Sigmoid colon (tissue), 7 donors: Measurements from ENCODE around the gene NPHP1. TPM values are rescaled to one million over a fixed set of nuclear protein-coding genes. Genes with fewer than 3 reads are reported as not detected.
"Not testable (repeated sequence)": the region's sequence is repeated elsewhere in the genome, so short reads cannot be mapped to it uniquely, and the experiment has no call there.

Experiments used
- DNase-seq: peaks from one replicate; pipeline ENCODE4 v3.0.0-alpha.2; 2019
- H3K27ac ChIP-seq, 4 donors: fragments of 200-600 bp; sonication (generic); one replicate each; pipeline ENCODE4 v1.5.1; 2016 to 2019; ENCODE audit warnings: mild to moderate bottlenecking in 1 of 4
- H3K27me3 ChIP-seq, 3 donors: fragments of 200-600 bp; sonication (generic); one replicate each; pipeline ENCODE4 v1.5.1; 2019; ENCODE audit warnings: mild to moderate bottlenecking in 1 of 3
- H3K36me3 ChIP-seq, 4 donors: fragments of 200-600 bp; sonication (generic); one replicate each; pipeline ENCODE4 v1.5.1; 2016 to 2019
- H3K4me1 ChIP-seq, 4 donors: fragments of 200-600 bp; sonication (generic); one replicate each; pipeline ENCODE4 v1.5.1; 2017 to 2019
- H3K4me3 ChIP-seq, 4 donors: fragments of 200-600 bp; sonication (generic); one replicate each; pipeline ENCODE4 v1.5.1; 2017 to 2019; ENCODE audit warnings: mild to moderate bottlenecking in 2 of 4, moderate library complexity in 1 of 4
- H3K9me3 ChIP-seq, 4 donors: fragments of 200-600 bp in 3 of 4; sonication (generic) in 3 of 4; one replicate each; pipeline versions ENCODE4 v1.5.1 to v1.6.1; 2013 to 2019
- CTCF ChIP-seq, 4 experiments: fragments of 450-650 bp in 3 of 4; fragments of 200-600 bp in 1 of 4; IDR thresholded peaks; one replicate each; pipeline ENCODE4 v1.5.1; 2016 to 2019; ENCODE audit warnings: antibody characterized with exemption in 4 of 4, mild to moderate bottlenecking in 3 of 4, moderate library complexity in 2 of 4
- EP300 ChIP-seq, 4 donors: sonication (generic); formaldehyde crosslinking; IDR thresholded peaks; one replicate each; pipeline ENCODE4 v1.6.1; 2017; ENCODE audit warnings: antibody characterized with exemption in 4 of 4
- POLR2A ChIP-seq, 2 donors: fragments of 450-650 bp; IDR thresholded peaks; one replicate each; pipeline ENCODE4 v1.6.1; 2016; ENCODE audit warnings: antibody characterized with exemption in 2 of 2, mild to moderate bottlenecking in 2 of 2, moderate library complexity in 2 of 2
- POLR2AphosphoS5 ChIP-seq, 4 donors: sonication (generic); formaldehyde crosslinking; IDR thresholded peaks; one replicate each; pipeline ENCODE4 v1.6.1; 2017; ENCODE audit warnings: antibody characterized with exemption in 4 of 4
- WGBS, 2 donors: extraction: QIAGEN DNeasy Blood & Tissue Kit; methylation state at CpG; one replicate each; pipeline ENCODE4 v1.1.7; 2013; 5-methylcytosine and 5-hydroxymethylcytosine counted together
- intact Hi-C: fragments of 100-400 bp; cut with DNase I; formaldehyde crosslinking; loops from one replicate; pipeline ENCODE4 v1.15.1; 2023
- polyA plus RNA-seq, 3 donors: library from polyadenylated mRNA; stranded (reverse); fragments of 200-250 nt; gene quantifications; one replicate each; pipeline ENCODE4 v1.2.3, GENCODE V29; 2013
- total RNA-seq, 4 donors: library from RNA; depleted of rRNA; stranded (reverse); fragments of >200 nt; gene quantifications; one replicate each; pipeline ENCODE4 v1.1.0, GENCODE V29; 2016
- donor health status: healthy with polysubstance abuse.
- donor health status: Bipolar disorder and iron deficiency.
- donor health status: healthy.

The NPHP1 gene
- total and polyA plus RNA-seq, 7 donors, result 0.60 to 12.5 (median 6.1) TPM

GRCh38 chr2:110221938-110222337 lies 17.1 kb upstream of the NPHP1 start:
- TF ChIP-seq POLR2AphosphoS5 (IDR thresholded peaks at IDR 0.05) (no peak), EP300 (IDR thresholded peaks at IDR 0.05) (no peak), CTCF (IDR thresholded peaks at IDR 0.05) (no peak), POLR2A (IDR thresholded peaks at IDR 0.05) (no peak)
- peaks cover 0 to 17% (median 7%) of the 10 kb centered on the region in 3 donors for H3K27me3 ChIP-seq
- no peak overlapping the region for H3K27ac ChIP-seq
- DNase-seq, result no peak
- 53 to 65% methylated on average over 4 of the region's 4 CpGs for WGBS, 2 donors
- no peaks in the 10 kb centered on the region for H3K36me3 ChIP-seq
- H3K4me1 ChIP-seq, result no peaks in the 10 kb centered on the region
- no peak overlapping the region for H3K4me3 ChIP-seq
- no peaks in the 10 kb centered on the region for H3K9me3 ChIP-seq
- intact Hi-C loops, result no loop called here

- intact Hi-C loops, result no loop called here
- peaks cover 0 to 12% (median 2%) of the 10 kb centered on the region in 3 donors for H3K27me3 ChIP-seq
- no peak for DNase-seq
- no peaks in the 10 kb centered on the region for H3K9me3 ChIP-seq
- H3K4me3 ChIP-seq, result no peak overlapping the region
- TF ChIP-seq POLR2AphosphoS5 (IDR thresholded peaks at IDR 0.05) (no peak), EP300 (IDR thresholded peaks at IDR 0.05) (no peak), POLR2A (IDR thresholded peaks at IDR 0.05) (no peak), CTCF (IDR thresholded peaks at IDR 0.05) (no peak)
- no peak overlapping the region for H3K27ac ChIP-seq
- H3K36me3 ChIP-seq, result no peaks in the 10 kb centered on the region
- WGBS, 2 donors, result 83 to 84% methylated on average over 2 of the region's 2 CpGs
- H3K4me1 ChIP-seq, result no peaks in the 10 kb centered on the region
These were observed 15.4 kb upstream of the NPHP1 start for GRCh38 chr2:110220190-110220564.

- DNase-seq, result no peak
- H3K9me3 ChIP-seq, result no peaks in the 10 kb centered on the region
- WGBS, 2 donors, result 13 to 43% methylated on average over 1 of the region's 1 CpG
- intact Hi-C loops, result no loop called here
- TF ChIP-seq POLR2AphosphoS5 (IDR thresholded peaks at IDR 0.05) (no peak), CTCF (IDR thresholded peaks at IDR 0.05) (no peak), POLR2A (IDR thresholded peaks at IDR 0.05) (no peak), EP300 (IDR thresholded peaks at IDR 0.05) (no peak)
- no peak overlapping the region for H3K4me3 ChIP-seq
- H3K4me1 ChIP-seq, result no peaks in the 10 kb centered on the region
- no peak overlapping the region for H3K27ac ChIP-seq
- no peaks in the 10 kb centered on the region for H3K36me3 ChIP-seq
- peaks cover 0 to 8% (median 0%) of the 10 kb centered on the region in 3 donors for H3K27me3 ChIP-seq
These were observed 14.8 kb upstream of the NPHP1 start for GRCh38 chr2:110219496-110220189.

GRCh38 chr2:110218889-110219288 lies 14.1 kb upstream of the NPHP1 start:
- H3K36me3 ChIP-seq, H3K27ac ChIP-seq, H3K27me3 ChIP-seq, H3K4me3 ChIP-seq, H3K4me1 ChIP-seq, H3K9me3 ChIP-seq, DNase-seq, intact Hi-C loops: not testable (repeated sequence)
- WGBS, 2 donors, result 75 to 85% methylated on average over 7 of the region's 7 CpGs

DNA sequence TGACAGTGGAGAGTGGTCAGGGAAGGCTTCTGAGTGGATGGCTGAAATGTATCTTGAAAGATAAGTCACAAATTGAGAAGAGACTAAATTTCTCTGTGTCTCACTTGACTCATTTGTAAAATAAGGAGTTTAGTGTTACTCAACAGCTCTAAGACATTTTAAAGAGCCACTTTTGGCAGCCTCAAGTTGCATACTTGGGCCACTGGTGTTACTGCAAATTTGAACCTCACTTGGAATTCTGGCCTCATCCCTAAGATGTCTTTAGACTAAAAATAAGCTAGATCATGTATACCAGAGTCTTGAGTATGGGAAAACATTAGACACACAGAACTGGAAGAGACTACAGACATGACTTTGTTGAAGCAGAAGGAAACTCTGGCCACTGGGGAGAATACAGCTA lies 12.0 kb upstream of the NPHP1 start:
- Histone ChIP-seq H3K4me1 (peaks cover 0 to under 1% (median 0%) of the 10 kb centered on the region in 4 donors), H3K36me3 (no peaks in the 10 kb centered on the region), H3K27me3 (peaks cover 0 to 3% (median 0%) of the 10 kb centered on the region in 3 donors), H3K27ac (no peak overlapping the region), H3K9me3 (no peaks in the 10 kb centered on the region), H3K4me3 (no peak overlapping the region)
- intact Hi-C loops, result no loop called here
- no peak for TF ChIP-seq CTCF (IDR thresholded peaks at IDR 0.05)
- no peak for TF ChIP-seq POLR2A (IDR thresholded peaks at IDR 0.05)
- TF ChIP-seq EP300 (IDR thresholded peaks at IDR 0.05), result no peak
- no peak for TF ChIP-seq POLR2AphosphoS5 (IDR thresholded peaks at IDR 0.05)
- no peak for DNase-seq
